Adipose tissue (tissue), 3 donors: ENCODE results near the gene NKAIN2. TPM values are rescaled to one million over a fixed set of nuclear protein-coding genes. Genes with fewer than 3 reads are reported as not detected.

Source experiments
- H3K27ac ChIP-seq: one replicate; pipeline ENCODE4 v1.5.1; 2013; ENCODE audit warnings: low read depth, low read length
- WGBS, 3 donors: extraction: QIAGEN DNeasy Blood & Tissue Kit; methylation state at CpG; one replicate each; pipeline ENCODE4 v1.1.7; 2013; 5-methylcytosine and 5-hydroxymethylcytosine counted together
- polyA plus RNA-seq, 3 donors: library from polyadenylated mRNA; stranded (reverse); fragments of 200-250 nt; gene quantifications; one replicate each; pipeline ENCODE4 v1.2.3, GENCODE V29; 2013
- donor health status: healthy with polysubstance abuse.
- donor health status: Bipolar disorder and iron deficiency.
- donor health status: healthy.

Gene NKAIN2
- under 1 TPM in 2 of 3 donors, not detected in 1; 0.07 to 0.67 TPM for polyA plus RNA-seq

- 0 to 1% (median 1%) methylated on average over 44 to 84 of the region's 84 CpGs for WGBS, 3 donors
- no peak within 1 kb of the TSS for H3K27ac ChIP-seq
Measured at GRCh38 chr6:123803504-123804013, at the start of gene NKAIN2. Gene NKAIN2 (plus strand): TSS chr6:123803865.

GRCh38 chr6:123759472-123759871 is 44.2 kb upstream of the NKAIN2 start:
- whole genome bisulfite sequencing, 3 donors: 87 to 99% (median 94%) methylated on average over 1 of the region's 1 CpG
- no peak overlapping the region for H3K27ac ChIP-seq

GRCh38 chr6:123763904-123764303 is 39.8 kb upstream of the NKAIN2 start:
- 64 to 72% (median 65%) methylated on average over 1 of the region's 1 CpG for WGBS, 3 donors
- H3K27ac ChIP-seq: no peak overlapping the region

GRCh38 chr6:123764722-123765121 is 38.9 kb upstream of the NKAIN2 start:
- whole genome bisulfite sequencing, 3 donors: 65 to 81% (median 77%) methylated on average over 2 of the region's 2 CpGs
- H3K27ac ChIP-seq: no peak overlapping the region

GRCh38 chr6:123768921-123769320 is 34.7 kb upstream of the NKAIN2 start:
- WGBS, 3 donors: 58 to 81% (median 66%) methylated on average over 2 of the region's 2 CpGs
- H3K27ac ChIP-seq: no peak overlapping the region

GRCh38 chr6:123769431-123769830 is 34.2 kb upstream of the NKAIN2 start:
- 65 to 82% (median 80%) methylated on average over 2 of the region's 2 CpGs for WGBS, 3 donors
- no peak overlapping the region for H3K27ac ChIP-seq

- 58 to 75% (median 60%) methylated on average over 3 of the region's 3 CpGs for WGBS, 3 donors
- H3K27ac ChIP-seq: no peak overlapping the region
Measured at GRCh38 chr6:123770247-123770949, 33.3 kb upstream of the NKAIN2 start.

GRCh38 chr6:123771126-123771525 is 32.5 kb upstream of the NKAIN2 start:
- WGBS, 3 donors: 52 to 64% (median 62%) methylated on average over 2 of the region's 2 CpGs
- no peak overlapping the region for H3K27ac ChIP-seq

GRCh38 chr6:123777563-123777962 is 26.1 kb upstream of the NKAIN2 start:
- no peak overlapping the region for H3K27ac ChIP-seq
- 22 to 67% (median 43%) methylated on average over 3 of the region's 3 CpGs for WGBS, 3 donors

- WGBS, 3 donors: 52 to 58% (median 55%) methylated on average over 1 of the region's 1 CpG
- H3K27ac ChIP-seq: no peak overlapping the region
Measured at GRCh38 chr6:123780021-123780420, 23.6 kb upstream of the NKAIN2 start.

GRCh38 chr6:123784330-123784729 is 19.3 kb upstream of the NKAIN2 start:
- no peak overlapping the region for H3K27ac ChIP-seq
- WGBS, 3 donors: 49 to 72% (median 72%) methylated on average over 2 of the region's 2 CpGs

GRCh38 chr6:123785039-123785438 is 18.6 kb upstream of the NKAIN2 start:
- 70 to 87% (median 85%) methylated on average over 3 of the region's 3 CpGs for WGBS, 3 donors
- no peak overlapping the region for H3K27ac ChIP-seq

- H3K27ac ChIP-seq: no peak overlapping the region
- 59 to 70% (median 62%) methylated on average over 1 of the region's 1 CpG for WGBS, 3 donors
Measured at GRCh38 chr6:123788319-123788718, 15.3 kb upstream of the NKAIN2 start.

GRCh38 chr6:123794190-123794589 is 9.5 kb upstream of the NKAIN2 start:
- H3K27ac ChIP-seq: no peak overlapping the region
- WGBS, 3 donors: 91 to 97% (median 96%) methylated on average over 2 of the region's 2 CpGs

GRCh38 chr6:123794799-123795198 is 8.9 kb upstream of the NKAIN2 start:
- no peak overlapping the region for H3K27ac ChIP-seq

- 59 to 77% (median 74%) methylated on average over 5 of the region's 5 CpGs for WGBS, 3 donors
Measured at GRCh38 chr6:123801067-123801466, 2.6 kb upstream of the NKAIN2 start.

GRCh38 chr6:123802351-123802696 is 1.3 kb upstream of the NKAIN2 start:
- WGBS, 3 donors: 14 to 21% (median 20%) methylated on average over 6 of the region's 6 CpGs
- no peak overlapping the region for H3K27ac ChIP-seq

More at GRCh38 chr6:123801067-123801466, 2.6 kb upstream of the NKAIN2 start:
- H3K27ac ChIP-seq: no peak overlapping the region

GRCh38 chr6:123802697-123803503 is 765 bp upstream of the NKAIN2 start:
- WGBS, 3 donors: 0 to 1% (median 1%) methylated on average over 60 to 61 of the region's 61 CpGs
- H3K27ac ChIP-seq: no peak overlapping the region

- H3K27ac ChIP-seq: no peak overlapping the region
- 4 to 5% (median 4%) methylated on average over 23 to 25 of the region's 25 CpGs for WGBS, 3 donors
Measured at GRCh38 chr6:123804014-123804786, 535 bp downstream of the NKAIN2 start.
